Naive thymus-derived CD4-positive, alpha-beta T cell (primary cell): ENCODE data around the gene STK25. TPM values are rescaled to one million over a fixed set of nuclear protein-coding genes. Genes with fewer than 3 reads are reported as not detected.

Source experiments
- ATAC-seq: fragments of 150-1000 bp; cut with Tn5 transposase; 2 replicates; pipeline ENCODE4 v1.10.0; 2021; ENCODE audit warnings: mild to moderate bottlenecking, moderate library complexity
- CTCF ChIA-PET: fragments of 350-600 bp; sonication (Branson Sonifier 250); formaldehyde crosslinking; loops from one replicate; lab custom pipeline; 2021; ENCODE audit warnings: antibody characterized with exemption; lab: Charles Lee
- POLR2A ChIA-PET: fragments of 350-600 bp; sonication (Branson Sonifier 250); formaldehyde crosslinking; loops from one replicate; lab custom pipeline; 2021; ENCODE audit warnings: antibody characterized with exemption, inconsistent platforms; lab: Charles Lee
- DNase-seq, 9 donors: peaks; one replicate each; pipeline versions ENCODE4 v3.0.0 to v3.0.0-alpha.2; 2020 to 2022; ENCODE audit warnings: mixed read lengths in 1 of 9
- H3K27ac ChIP-seq: one replicate; pipeline ENCODE4 v1.7.0; 2013; ENCODE audit warnings: mild to moderate bottlenecking, low read depth, low read length, moderate library complexity
- H3K27me3 ChIP-seq, 2 donors: one replicate each; pipeline ENCODE4 v1.7.0; 2013; ENCODE audit warnings: low read length in 2 of 2, mild to moderate bottlenecking in 2 of 2, moderate library complexity in 2 of 2; ENCODE audit not compliant: control insufficient read depth in 2 of 2, insufficient read depth in 2 of 2
- H3K36me3 ChIP-seq, 3 experiments: 1 replicate in 2 of 3; 2 replicates in 1 of 3; pipeline ENCODE4 v1.7.0; 2013; ENCODE audit warnings: low read length in 3 of 3, mild to moderate bottlenecking in 3 of 3, moderate library complexity in 1 of 3; ENCODE audit not compliant: insufficient read depth in 3 of 3, control insufficient read depth in 2 of 3
- H3K4me1 ChIP-seq, 2 donors: one replicate each; pipeline ENCODE4 v1.7.0; 2013; ENCODE audit warnings: low read length in 2 of 2, mild to moderate bottlenecking in 2 of 2, moderate library complexity in 1 of 2; ENCODE audit not compliant: control insufficient read depth in 2 of 2, insufficient read depth in 2 of 2
- H3K4me3 ChIP-seq: 2 replicates; pipeline ENCODE4 v1.7.0; 2013; ENCODE audit warnings: mild to moderate bottlenecking, low read length
- H3K9me3 ChIP-seq, 3 experiments: 1 replicate in 2 of 3; 2 replicates in 1 of 3; pipeline ENCODE4 v1.7.0; 2013; ENCODE audit warnings: low read length in 3 of 3; ENCODE audit not compliant: control insufficient read depth in 2 of 3
- H3K27ac Mint-ChIP-seq, 9 donors: one replicate each; pipeline ENCODE4 v1.8.0; 2020 to 2022; ENCODE audit warnings: mixed read lengths in 9 of 9, mild to moderate bottlenecking in 8 of 9, moderate library complexity in 5 of 9, inconsistent platforms in 2 of 9
- H3K27me3 Mint-ChIP-seq, 5 donors: one replicate each; pipeline ENCODE4 v1.8.0; 2021 to 2022; ENCODE audit warnings: mixed read lengths in 5 of 5, mild to moderate bottlenecking in 1 of 5
- H3K36me3 Mint-ChIP-seq, 5 donors: one replicate each; pipeline ENCODE4 v1.8.0; 2020 to 2022; ENCODE audit warnings: mixed read lengths in 5 of 5, mild to moderate bottlenecking in 3 of 5, inconsistent platforms in 1 of 5
- H3K4me1 Mint-ChIP-seq, 7 donors: one replicate each; pipeline ENCODE4 v1.8.0; 2020 to 2022; ENCODE audit warnings: mixed read lengths in 7 of 7, mild to moderate bottlenecking in 3 of 7, inconsistent platforms in 1 of 7
- H3K4me3 Mint-ChIP-seq, 10 donors: one replicate each; pipeline ENCODE4 v1.8.0; 2020 to 2022; ENCODE audit warnings: mild to moderate bottlenecking in 10 of 10, mixed read lengths in 10 of 10, moderate library complexity in 6 of 10, inconsistent platforms in 2 of 10
- H3K9me3 Mint-ChIP-seq, 11 donors: one replicate each; pipeline ENCODE4 v1.8.0; 2020 to 2022; ENCODE audit warnings: mixed read lengths in 11 of 11, mild to moderate bottlenecking in 4 of 11, inconsistent platforms in 1 of 11, moderate library complexity in 1 of 11
- intact Hi-C, 2 donors: fragments of 100-400 bp; cut with micrococcal nuclease; formaldehyde crosslinking; loops; one replicate each; pipeline ENCODE4 v1.15.1; 2023
- polyA plus RNA-seq, 2 donors: library from polyadenylated mRNA; unstranded; fragments of 300-500 nt; fragmentation: Illumina TruSeq; gene quantifications; one replicate each; pipeline ENCODE4 v1.2.3, GENCODE V29; 2021
- total RNA-seq, 6 experiments: library from RNA in 5 of 6; stranded (reverse) in 5 of 6; gene quantifications; 1 replicate in 5 of 6; 2 replicates in 1 of 6; pipeline ENCODE4 v1.2.3 and lab custom pipeline; 2021 to 2026

The STK25 gene
- total RNA-seq (100 to 1,000 TPM in 4 of 5 experiments, 10 to 100 TPM in 1; 90.8 to 170 (median 115) TPM), polyA plus RNA-seq (10 to 100 TPM; 74.0 to 81.5 TPM), total RNA-seq (lab: John Stamatoyannopoulos, UW) (93.3 reads per million, percentile 83 among the genes with 10 or more reads in this experiment)

DNA sequence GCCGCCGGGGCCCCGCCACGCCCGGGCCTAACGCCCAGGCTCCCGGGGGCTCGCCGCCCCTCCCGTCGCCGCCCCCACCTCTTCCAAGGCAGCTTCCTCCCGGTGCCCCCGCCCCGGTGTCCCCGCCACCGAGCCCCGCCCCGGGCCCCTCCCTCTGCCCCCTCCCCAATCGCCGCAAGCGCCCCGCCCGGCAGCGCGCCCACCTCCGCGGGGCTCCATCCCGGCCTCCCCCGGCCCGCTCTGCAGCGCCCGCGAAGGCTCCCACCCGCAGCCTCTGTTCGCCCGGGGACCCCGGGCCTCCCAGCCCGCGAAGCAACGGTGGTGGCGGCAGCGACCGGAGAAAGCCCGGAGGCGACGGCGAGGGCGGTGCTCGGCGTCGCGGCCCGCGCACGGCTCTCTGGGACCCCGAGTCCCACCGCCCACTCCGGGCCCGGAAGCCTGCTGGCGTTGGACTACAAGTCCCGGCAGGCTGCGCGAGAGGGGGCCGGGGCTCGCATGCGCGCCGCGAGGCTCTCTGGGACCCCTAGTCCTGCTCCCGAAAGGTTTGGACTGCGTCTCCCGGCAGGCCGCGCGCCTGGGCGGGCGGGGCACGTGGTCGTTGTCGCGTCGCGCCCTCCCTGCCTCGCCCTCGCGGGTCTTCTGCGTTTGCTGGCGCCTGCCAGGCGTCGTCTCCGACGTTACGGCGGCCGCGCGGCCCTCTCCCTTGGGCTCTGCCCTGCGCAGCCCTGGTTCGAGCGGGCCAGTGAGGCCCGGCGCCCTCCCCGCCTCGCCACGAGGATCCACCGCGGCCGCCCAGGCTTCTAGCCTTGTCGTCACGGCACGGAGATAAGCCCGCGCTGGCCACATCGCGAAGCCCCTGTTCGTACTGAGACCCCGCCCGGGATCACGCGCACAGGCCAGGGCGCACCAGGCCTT is at the start of gene STK25:
STK25 (minus strand) TSS at position 345 of the 915 bp plus-strand sequence. CDS start 549 bp downstream, outside the sequence.
- Mint-ChIP-seq H3K27me3 (peaks cover 0 to 1% (median 0%) of the 10 kb centered on the region in 5 donors), H3K27ac (peak within 1 kb of the TSS; percentile 67 to 91 (median 85)), H3K4me1 (peaks cover 17 to 33% (median 24%) of the 10 kb centered on the region in 7 donors), H3K9me3 (no peaks in the 10 kb centered on the region), H3K4me3 (peak within 1 kb of the TSS; percentile 80 to 92 (median 86)), H3K36me3 (peaks cover 0 to 4% (median 0%) of the 10 kb centered on the region in 5 donors)
- peak within 1 kb of the TSS; percentile 70 for H3K4me3 ChIP-seq
- intact Hi-C loops = loop anchor here (1.0 to 10.0 kb wide), 22 partner anchors 33 to 1481 kb away; partner anchors contain the start of genes ATG4B (in 2 of the 2), D2HGDH (in 2 of the 2), DTYMK (in 2 of the 2) and FARP2 (in 2 of the 2)
- ChIA-PET CTCF (no interaction called here), POLR2A (interaction anchor here (1.1 kb wide), 1 partner anchor 97 kb away, joined by 3 read pairs; no protein-coding TSS in a partner anchor)
- ATAC-seq = peak; percentile 96
- H3K9me3 ChIP-seq = no peaks in the 10 kb centered on the region
- peak within 1 kb of the TSS; percentile 81 for H3K27ac ChIP-seq
- peaks cover 7 to 16% of the 10 kb centered on the region in 2 donors for H3K4me1 ChIP-seq
- H3K36me3 ChIP-seq = peaks cover 0 to 10% (median 0%) of the 10 kb centered on the region in 3 experiments
- DNase-seq = peak; percentile 93 to 98 (median 97)
- H3K27me3 ChIP-seq = no peaks in the 10 kb centered on the region

DNA sequence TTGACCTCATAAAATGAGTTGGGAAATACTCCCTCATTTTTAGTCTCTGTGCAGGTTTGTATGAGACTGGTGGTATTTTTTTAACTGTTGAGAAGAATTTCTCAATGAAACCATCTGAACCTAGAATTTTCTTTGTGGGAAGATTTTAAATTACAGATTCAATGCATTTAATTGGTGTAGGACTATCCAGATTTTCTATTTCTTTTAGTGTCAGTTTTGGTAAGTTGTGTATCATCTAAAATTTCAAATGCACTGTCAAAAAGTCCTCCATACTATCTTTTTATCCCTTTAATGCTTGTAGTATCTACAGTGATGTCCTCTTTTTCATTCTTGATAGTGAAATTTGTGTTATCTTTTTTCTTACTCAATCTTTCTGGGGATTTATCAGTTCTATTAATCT is 48.4 kb upstream of the STK25 start:
- intact Hi-C loops = no loop called here
- Mint-ChIP-seq H3K27ac (no peak overlapping the region), H3K27me3 (peaks cover 31 to 51% (median 38%) of the 10 kb centered on the region in 5 donors), H3K9me3 (peaks cover 0 to 29% (median 20%) of the 10 kb centered on the region in 11 donors), H3K36me3 (peaks cover 0 to 11% (median 0%) of the 10 kb centered on the region in 5 donors), H3K4me1 (peaks cover 0 to 19% (median 14%) of the 10 kb centered on the region in 7 donors), H3K4me3 (no peak overlapping the region)
- Histone ChIP-seq H3K36me3 (no peaks in the 10 kb centered on the region), H3K27ac (no peak overlapping the region), H3K27me3 (peaks cover 0 to 9% of the 10 kb centered on the region in 2 donors), H3K4me3 (no peak overlapping the region), H3K9me3 (peaks cover 0 to 15% (median 0%) of the 10 kb centered on the region in 3 experiments), H3K4me1 (no peaks in the 10 kb centered on the region)
- POLR2A ChIA-PET = interaction anchor here (0.7 kb wide), 1 partner anchor 50 kb away, joined by 4 read pairs; no protein-coding TSS in a partner anchor
- CTCF ChIA-PET = no interaction called here
- DNase-seq (no peak), ATAC-seq (no peak)

DNA sequence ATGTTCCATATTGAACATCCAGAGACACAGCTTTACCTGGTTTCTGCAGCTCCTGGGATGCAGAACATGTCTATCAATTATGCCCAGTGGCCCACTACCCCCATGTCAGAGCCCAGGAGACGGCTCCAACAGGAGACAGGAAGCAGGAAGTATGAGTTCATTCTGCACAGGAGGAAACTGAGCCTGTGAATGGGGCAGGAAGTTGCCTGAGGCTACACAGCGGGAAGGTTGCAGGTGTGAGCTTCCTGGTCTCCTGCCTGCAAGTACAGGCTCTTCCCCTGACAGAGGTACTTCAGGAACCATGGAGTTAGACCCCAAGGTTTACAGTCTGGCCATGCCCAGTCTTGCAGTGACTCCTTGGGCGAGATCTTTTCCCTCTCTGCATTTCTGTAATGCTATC is 47.3 kb upstream of the STK25 start:
- peaks cover 0 to 11% (median 0%) of the 10 kb centered on the region in 5 donors for H3K36me3 Mint-ChIP-seq
- DNase-seq = no peak
- H3K9me3 Mint-ChIP-seq = peaks cover 0 to 29% (median 20%) of the 10 kb centered on the region in 11 donors
- peaks cover 0 to 9% of the 10 kb centered on the region in 2 donors for H3K27me3 ChIP-seq
- ChIA-PET POLR2A (no interaction called here), CTCF (interaction anchor here (0.7 kb wide), 1 partner anchor 257 kb away, joined by 3 read pairs; no protein-coding TSS in a partner anchor)
- H3K4me3 Mint-ChIP-seq = peak overlapping the region in 3 of 10 donors; percentile 3 to 41 (median 10)
- H3K4me1 Mint-ChIP-seq = peaks cover 0 to 19% (median 14%) of the 10 kb centered on the region in 7 donors
- H3K4me3 ChIP-seq = no peak overlapping the region
- peaks cover 0 to 15% (median 0%) of the 10 kb centered on the region in 3 experiments for H3K9me3 ChIP-seq
- no peak overlapping the region for H3K27ac ChIP-seq
- intact Hi-C loops = no loop called here
- peaks cover 36 to 55% (median 45%) of the 10 kb centered on the region in 5 donors for H3K27me3 Mint-ChIP-seq
- ATAC-seq = no peak
- no peak overlapping the region for H3K27ac Mint-ChIP-seq
- H3K36me3 ChIP-seq = no peaks in the 10 kb centered on the region
- no peaks in the 10 kb centered on the region for H3K4me1 ChIP-seq

DNA sequence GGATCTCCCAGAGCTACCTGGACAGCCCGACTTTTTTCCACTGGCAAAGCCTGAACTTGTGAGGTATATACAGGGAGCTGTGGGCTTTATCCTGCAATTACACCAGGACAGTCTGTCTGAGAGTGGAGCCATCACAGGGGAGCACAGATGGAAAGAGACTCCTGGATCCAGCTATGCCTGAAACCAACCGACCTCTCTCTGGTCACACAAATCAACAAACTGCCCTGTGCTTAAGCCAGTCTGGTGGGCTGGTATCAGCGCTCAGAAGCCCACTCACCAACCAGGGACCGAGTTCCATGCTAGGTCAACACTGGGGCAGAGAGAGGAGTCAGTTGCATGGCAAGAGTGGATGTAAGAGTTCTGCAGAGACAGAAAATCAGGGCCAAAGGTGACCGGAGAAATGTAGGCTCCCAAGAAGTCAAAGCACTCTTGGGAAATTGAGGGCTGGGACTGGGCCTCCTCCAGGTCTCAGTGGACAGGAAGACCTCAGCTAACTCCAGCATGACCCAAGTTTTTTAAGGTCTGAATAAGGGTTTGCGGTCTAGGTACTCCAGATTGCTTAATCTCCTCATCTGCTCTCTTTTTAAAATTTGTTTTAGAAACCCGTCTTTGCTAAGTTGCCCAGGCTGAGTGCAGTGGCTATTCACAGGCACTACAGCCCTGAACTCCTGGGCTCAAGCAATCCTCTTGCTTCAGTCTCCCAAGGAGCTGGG is 46.4 kb upstream of the STK25 start:
- H3K9me3 ChIP-seq = peaks cover 0 to 15% (median 0%) of the 10 kb centered on the region in 3 experiments
- no peaks in the 10 kb centered on the region for H3K36me3 ChIP-seq
- Mint-ChIP-seq H3K4me3 (no peak overlapping the region), H3K36me3 (peaks cover 0 to 11% (median 0%) of the 10 kb centered on the region in 5 donors), H3K9me3 (peaks cover 0 to 29% (median 20%) of the 10 kb centered on the region in 11 donors), H3K27ac (no peak overlapping the region), H3K27me3 (peaks cover 30 to 46% (median 36%) of the 10 kb centered on the region in 5 donors), H3K4me1 (peaks cover 0 to 15% (median 14%) of the 10 kb centered on the region in 7 donors)
- H3K27me3 ChIP-seq = peaks cover 0 to 9% of the 10 kb centered on the region in 2 donors
- ATAC-seq (no peak), DNase-seq (no peak)
- H3K4me1 ChIP-seq = no peaks in the 10 kb centered on the region
- no peak overlapping the region for H3K4me3 ChIP-seq
- intact Hi-C loops = no loop called here
- ChIA-PET CTCF (no interaction called here), POLR2A (no interaction called here)
- H3K27ac ChIP-seq = no peak overlapping the region

DNA sequence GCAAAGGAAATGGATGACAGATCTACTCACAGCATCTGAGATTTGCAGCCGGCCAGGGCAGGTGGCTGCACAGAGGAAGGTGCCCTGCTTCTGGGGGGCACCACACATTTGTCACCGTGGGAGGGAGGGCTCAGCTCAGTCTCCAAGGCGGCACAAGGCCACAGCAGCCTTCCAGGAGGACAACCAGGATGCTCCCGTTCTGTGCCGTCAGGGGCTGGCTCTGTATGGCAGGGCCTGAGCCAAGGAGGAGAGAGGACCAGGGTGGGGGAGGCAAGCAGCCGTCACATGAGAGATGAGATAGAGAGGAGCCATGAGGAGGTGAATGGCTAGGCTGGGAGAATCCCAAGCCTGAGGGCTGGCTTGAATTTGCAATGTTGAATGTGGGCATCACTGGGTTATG is 45.6 kb upstream of the STK25 start:
- POLR2A ChIA-PET = no interaction called here
- H3K4me3 Mint-ChIP-seq = no peak overlapping the region

DNA sequence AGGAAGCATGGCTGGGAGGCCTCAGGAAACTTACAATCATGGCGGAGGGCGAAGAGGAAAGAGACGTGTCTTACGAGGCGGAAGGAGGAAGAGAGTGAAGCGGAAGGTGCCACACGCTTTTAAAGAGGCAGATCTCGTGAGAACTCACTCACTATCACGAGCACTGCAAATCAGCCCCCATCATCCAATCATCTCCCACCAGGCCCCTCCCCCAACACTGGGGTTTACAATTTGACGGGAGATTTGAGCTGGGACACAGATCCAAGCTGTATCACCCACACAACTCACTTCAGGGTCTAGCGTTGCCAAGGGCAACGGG is 45.1 kb upstream of the STK25 start:
- POLR2A ChIA-PET = no interaction called here
- Mint-ChIP-seq H3K27ac (no peak overlapping the region), H3K36me3 (peaks cover 0 to 11% (median 0%) of the 10 kb centered on the region in 5 donors), H3K4me3 (no peak overlapping the region), H3K27me3 (peaks cover 32 to 52% (median 38%) of the 10 kb centered on the region in 5 donors), H3K9me3 (peaks cover 0 to 29% (median 20%) of the 10 kb centered on the region in 11 donors), H3K4me1 (peaks cover 0 to 14% (median 12%) of the 10 kb centered on the region in 7 donors)
- H3K27me3 ChIP-seq = peaks cover 3 to 9% of the 10 kb centered on the region in 2 donors
- H3K9me3 ChIP-seq = peaks cover 0 to 15% (median 0%) of the 10 kb centered on the region in 3 experiments
- CTCF ChIA-PET = no interaction called here
- no peaks in the 10 kb centered on the region for H3K4me1 ChIP-seq
- intact Hi-C loops = no loop called here
- H3K4me3 ChIP-seq = no peak overlapping the region
- DNase-seq (no peak), ATAC-seq (no peak)
- no peak overlapping the region for H3K27ac ChIP-seq
- no peaks in the 10 kb centered on the region for H3K36me3 ChIP-seq

More for the DNA sequence above, 45.6 kb upstream of the STK25 start:
- CTCF ChIA-PET = no interaction called here
- H3K4me1 Mint-ChIP-seq = peaks cover 0 to 14% (median 12%) of the 10 kb centered on the region in 7 donors
- H3K36me3 Mint-ChIP-seq = peaks cover 0 to 11% (median 0%) of the 10 kb centered on the region in 5 donors
- Histone ChIP-seq H3K36me3 (no peaks in the 10 kb centered on the region), H3K27ac (no peak overlapping the region), H3K4me3 (no peak overlapping the region), H3K27me3 (peaks cover 3 to 9% of the 10 kb centered on the region in 2 donors), H3K9me3 (peaks cover 0 to 15% (median 0%) of the 10 kb centered on the region in 3 experiments), H3K4me1 (no peaks in the 10 kb centered on the region)
- no peak overlapping the region for H3K27ac Mint-ChIP-seq
- peaks cover 0 to 29% (median 20%) of the 10 kb centered on the region in 11 donors for H3K9me3 Mint-ChIP-seq
- ATAC-seq = no peak
- no peak for DNase-seq
- intact Hi-C loops = no loop called here
- peaks cover 33 to 53% (median 38%) of the 10 kb centered on the region in 5 donors for H3K27me3 Mint-ChIP-seq
